Upper lobe of right lung (tissue), 1 donor: ENCODE data around the gene TPBG. TPM values are rescaled to one million over a fixed set of nuclear protein-coding genes. Genes with fewer than 3 reads are reported as not detected.
"Not testable (repeated sequence)": the region's sequence is repeated elsewhere in the genome, so short reads cannot be mapped to it uniquely, and the experiment has no call there.

ENCODE experiments used
- ATAC-seq: fragments of 200-7000 bp; cut with Tn5 transposase; one replicate; pipeline ENCODE4 v1.9.1; 2020; ENCODE audit warnings: mild to moderate bottlenecking, moderate library complexity
- DNase-seq: peaks from one replicate; pipeline ENCODE4 v3.0.0-alpha.2; 2020
- H3K27ac ChIP-seq: fragments of 200-600 bp; one replicate; pipeline ENCODE4 v1.8.0; 2022
- H3K27me3 ChIP-seq: fragments of 200-600 bp; one replicate; pipeline ENCODE4 v1.8.0; 2022; ENCODE audit warnings: mild to moderate bottlenecking
- H3K36me3 ChIP-seq: fragments of 200-600 bp; one replicate; pipeline ENCODE4 v1.8.0; 2022
- H3K4me1 ChIP-seq: fragments of 200-600 bp; one replicate; pipeline ENCODE4 v1.8.0; 2022
- H3K4me3 ChIP-seq: fragments of 200-600 bp; one replicate; pipeline ENCODE4 v1.8.0; 2022; ENCODE audit warnings: mild to moderate bottlenecking
- H3K9me3 ChIP-seq: fragments of 200-600 bp; one replicate; pipeline ENCODE4 v1.8.0; 2022
- CTCF ChIP-seq: fragments of 200-600 bp; IDR thresholded peaks from one replicate; pipeline ENCODE4 v1.8.0; 2022; ENCODE audit warnings: antibody characterized with exemption
- intact Hi-C: fragments of 100-400 bp; cut with DNase I; formaldehyde crosslinking; loops from one replicate; pipeline ENCODE4 v1.11.0; 2022
- total RNA-seq: library from RNA; stranded (reverse); fragmentation: NEBNext Ultra II Directional; extraction: Animal tissue kit (Norgen Biotek cat#: 25700); gene quantifications from one replicate; pipeline ENCODE4 v1.2.1, GENCODE V29; 2021
- donor health status: DM: no; HTN: yes; CAD: no; lungs with severe emphysema.

The TPBG gene
- total RNA-seq, 1 donor from 2014 or later: 12.4 TPM

- intact Hi-C loops: no loop called here
- no peaks in the 10 kb centered on the region for H3K4me1 ChIP-seq
- DNase-seq (no peak), ATAC-seq (no peak)
- no peaks in the 10 kb centered on the region for H3K36me3 ChIP-seq
- H3K27me3 ChIP-seq: no peaks in the 10 kb centered on the region
- H3K4me3 ChIP-seq: no peak overlapping the region
- H3K9me3 ChIP-seq: no peaks in the 10 kb centered on the region
- no peak for TF ChIP-seq CTCF
- no peak overlapping the region for H3K27ac ChIP-seq
These were observed 21.9 kb downstream of the TPBG start for GRCh38 chr6:82385546-82385945.

- no peaks in the 10 kb centered on the region for H3K9me3 ChIP-seq
- no peak for DNase-seq
- no peak for ATAC-seq
- no peaks in the 10 kb centered on the region for H3K36me3 ChIP-seq
- intact Hi-C loops: no loop called here
- no peak overlapping the region for H3K27ac ChIP-seq
- no peaks in the 10 kb centered on the region for H3K27me3 ChIP-seq
- no peaks in the 10 kb centered on the region for H3K4me1 ChIP-seq
- no peak for TF ChIP-seq CTCF
- H3K4me3 ChIP-seq: no peak overlapping the region
These were observed 22.3 kb downstream of the TPBG start for GRCh38 chr6:82385961-82386360.

GRCh38 chr6:82394770-82395169, 31.2 kb downstream of the TPBG start:
- DNase-seq, H3K9me3 ChIP-seq, H3K4me1 ChIP-seq, H3K27ac ChIP-seq, ATAC-seq, H3K27me3 ChIP-seq, H3K4me3 ChIP-seq, intact Hi-C loops, H3K36me3 ChIP-seq: not testable (repeated sequence)

- H3K4me1 ChIP-seq: no peaks in the 10 kb centered on the region
- DNase-seq: no peak
- TF ChIP-seq CTCF: no peak
- intact Hi-C loops: no loop called here
- no peaks in the 10 kb centered on the region for H3K9me3 ChIP-seq
- H3K4me3 ChIP-seq: no peak overlapping the region
- ATAC-seq: no peak
- H3K36me3 ChIP-seq: no peaks in the 10 kb centered on the region
- H3K27me3 ChIP-seq: no peaks in the 10 kb centered on the region
- no peak overlapping the region for H3K27ac ChIP-seq
These were observed 33.5 kb downstream of the TPBG start for GRCh38 chr6:82396964-82397751.

- no peak overlapping the region for H3K4me3 ChIP-seq
- H3K27me3 ChIP-seq: no peaks in the 10 kb centered on the region
- no peak overlapping the region for H3K27ac ChIP-seq
- ATAC-seq (no peak), DNase-seq (no peak)
- no peak for TF ChIP-seq CTCF
- no peaks in the 10 kb centered on the region for H3K36me3 ChIP-seq
- H3K4me1 ChIP-seq: no peaks in the 10 kb centered on the region
- H3K9me3 ChIP-seq: no peaks in the 10 kb centered on the region
- intact Hi-C loops: no loop called here
These were observed 34.5 kb downstream of the TPBG start for GRCh38 chr6:82397962-82398692.

GRCh38 chr6:82408952-82409431, 45.4 kb downstream of the TPBG start:
- H3K36me3 ChIP-seq: no peaks in the 10 kb centered on the region
- intact Hi-C loops: no loop called here
- no peak overlapping the region for H3K4me3 ChIP-seq
- no peak for DNase-seq
- H3K27ac ChIP-seq: no peak overlapping the region
- H3K4me1 ChIP-seq: no peaks in the 10 kb centered on the region
- H3K9me3 ChIP-seq: no peaks in the 10 kb centered on the region
- no peak for ATAC-seq
- H3K27me3 ChIP-seq: no peaks in the 10 kb centered on the region
- TF ChIP-seq CTCF: no peak
